ENCODE results near the gene KCNQ1.

- TF ChIP-seq CTCF (IDR thresholded peaks at IDR 0.05) = no peak
- no peak for TF ChIP-seq POLR2A (IDR thresholded peaks at IDR 0.05)
Observed at GRCh38 chr11:2395211-2395730, 49.5 kb upstream of the KCNQ1 start.

Data from lower leg skin (tissue), 3 donors.